Heart left ventricle (tissue), 16 donors: ENCODE results near the gene WDR70. TPM values are rescaled to one million over a fixed set of nuclear protein-coding genes. Genes with fewer than 3 reads are reported as not detected.

Source experiments
- ATAC-seq, 4 donors: fragments of 200-7000 bp; cut with Tn5 transposase; one replicate each; pipeline ENCODE4 v1.9.1; 2020 to 2022; ENCODE audit warnings: moderate library complexity in 4 of 4, mild to moderate bottlenecking in 3 of 4, moderate number of reproducible peaks in 1 of 4
- DNase-seq, 5 donors: peaks; one replicate each; pipeline ENCODE4 v3.0.0-alpha.2; 2020
- H3K27ac ChIP-seq, 12 donors: fragments of 200-600 bp; sonication (generic) in 4 of 12; one replicate each; pipeline versions ENCODE4 v1.5.0 to v1.8.0; 2016 to 2022; ENCODE audit warnings: mild to moderate bottlenecking in 2 of 12
- H3K27me3 ChIP-seq, 9 donors: fragments of 200-600 bp; sonication (generic) in 2 of 9; one replicate each; pipeline versions ENCODE4 v1.5.1 to v1.8.0; 2016 to 2022; ENCODE audit warnings: mild to moderate bottlenecking in 3 of 9
- H3K36me3 ChIP-seq, 9 donors: fragments of 200-600 bp; sonication (generic) in 2 of 9; one replicate each; pipeline versions ENCODE4 v1.5.0 to v1.8.0; 2018 to 2022; ENCODE audit warnings: mild to moderate bottlenecking in 2 of 9
- H3K4me1 ChIP-seq, 12 donors: fragments of 200-600 bp; sonication (generic) in 4 of 12; one replicate each; pipeline versions ENCODE4 v1.5.0 to v1.8.0; 2016 to 2022; ENCODE audit warnings: mild to moderate bottlenecking in 3 of 12
- H3K4me3 ChIP-seq, 12 donors: fragments of 200-600 bp; sonication (generic) in 4 of 12; one replicate each; pipeline versions ENCODE4 v1.5.0 to v1.8.0; 2017 to 2022; ENCODE audit warnings: mild to moderate bottlenecking in 9 of 12, moderate library complexity in 4 of 12
- H3K9me3 ChIP-seq, 12 donors: fragments of 200-600 bp; sonication (generic) in 4 of 12; one replicate each; pipeline versions ENCODE4 v1.5.0 to v1.8.0; 2016 to 2022; ENCODE audit warnings: mild to moderate bottlenecking in 1 of 12
- CTCF ChIP-seq, 12 donors: fragments of 200-600 bp; sonication (generic) in 4 of 12; IDR thresholded peaks; one replicate each; pipeline versions ENCODE4 v1.5.0 to v1.8.0; 2018 to 2022; ENCODE audit warnings: antibody characterized with exemption in 12 of 12, mild to moderate bottlenecking in 5 of 12
- POLR2A ChIP-seq, 2 donors: fragments of 450-650 bp; IDR thresholded peaks; one replicate each; pipeline ENCODE4 v1.6.1; 2017; ENCODE audit warnings: antibody characterized with exemption in 2 of 2, mild to moderate bottlenecking in 2 of 2, moderate library complexity in 2 of 2
- WGBS, 4 donors: extraction: QIAGEN DNeasy Blood & Tissue Kit in 2 of 4; methylation state at CpG; one replicate each; pipeline versions ENCODE4 v1.1.5 to v1.1.7; 2013 to 2018; 5-methylcytosine and 5-hydroxymethylcytosine counted together
- intact Hi-C, 10 donors: fragments of 100-400 bp; cut with DNase I; formaldehyde crosslinking; loops; one replicate each; pipeline versions ENCODE4 v1.11.1 to v1.14.2; 2022
- polyA plus RNA-seq, 2 donors: library from polyadenylated mRNA; stranded (reverse); fragments of 200-250 nt; gene quantifications; one replicate each; pipeline ENCODE4 v1.2.3, GENCODE V29; 2013
- total RNA-seq, 9 donors: library from RNA; depleted of rRNA in 2 of 9; stranded (reverse); fragments of >200 nt in 2 of 9; fragmentation: NEBNext Ultra II Directional in 3 of 9; extraction: Animal tissue kit (Norgen Biotek cat#: 25700) in 3 of 9; gene quantifications; one replicate each; pipeline versions ENCODE4 v1.1.0 to v1.2.4, GENCODE V29; 2016 to 2023
- donor health status: ischemic (EF 13 %, LVEDD 7.1; RV severe dilation, severe dysfunction).
- donor health status: healthy with polysubstance abuse.
- donor health status: DM: no; HTN: yes; CAD: no.
- donor health status: DM: no; HTN: no; CAD: no.
- donor health status: ischemic (EF 25% LVEDD 6.9; RV normal size, moderate dysfunction).
- donor health status: ischemic (EF 25% LVEDD 5.7; RV mildly dilated, moderate dysfunction).
- donor health status: healthy.
- donor health status: DM: yes; HTN: yes; CAD: no.
- donor health status: ischemic (EF 35%, LVEDD 5.7; RV mildly dilated, moderate dysfunction).
- donor health status: nonischemic (EF 11% LVEDD 7.7; RV severe dilation, severe dysfunction).
- donor health status: DM: yes; HTN: yes; CAD: no.
- donor health status: PGD.
- donor health status: ischemic (EF 29% LVEDD 5.4; RV normal size, mild dysfunction).
- donor health status: nonischemic (EF 23%, LVEDD 6.1; RV moderate dilation, normal function).

WDR70 gene
- total and polyA plus RNA-seq, 11 donors, result 6.0 to 31.3 (median 13.6) TPM

GRCh38 chr5:37532976-37533740, 154.0 kb downstream of the WDR70 start:
- Histone ChIP-seq H3K4me3 (no peak overlapping the region), H3K27ac (no peak overlapping the region), H3K9me3 (peaks cover 0 to 29% (median 0%) of the 10 kb centered on the region in 12 donors), H3K27me3 (no peaks in the 10 kb centered on the region), H3K36me3 (peaks cover 0 to 7% (median 0%) of the 10 kb centered on the region in 9 donors), H3K4me1 (no peaks in the 10 kb centered on the region)
- 94 to 97% (median 96%) methylated on average over 13 of the region's 13 CpGs for WGBS, 4 donors
- TF ChIP-seq CTCF (IDR thresholded peaks at IDR 0.05) (no peak), POLR2A (IDR thresholded peaks at IDR 0.05) (no peak)
- no peak for DNase-seq
- intact Hi-C loops, result no loop called here
- ATAC-seq, result no peak

DNA sequence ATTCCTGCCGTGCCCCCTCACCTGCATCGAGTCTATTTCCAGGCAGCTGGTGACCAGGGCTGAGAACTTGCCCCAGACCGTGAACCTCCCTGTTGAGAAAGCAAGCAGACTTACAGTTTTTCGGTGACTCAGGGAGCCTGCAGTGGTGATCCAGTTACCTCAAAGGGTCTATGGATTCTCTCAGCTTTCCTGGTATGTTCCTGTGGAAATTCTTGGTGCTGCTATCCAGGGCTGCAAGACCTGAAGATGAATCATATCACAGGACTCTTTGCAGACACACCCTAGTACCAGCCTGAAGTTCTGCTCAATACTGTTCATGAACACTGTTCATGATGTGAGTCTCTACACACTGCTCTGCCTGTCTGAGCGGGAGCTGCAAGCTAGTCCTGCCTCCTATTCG, 154.7 kb downstream of the WDR70 start:
- ATAC-seq, result no peak
- no peak overlapping the region for H3K4me3 ChIP-seq
- H3K36me3 ChIP-seq, result peaks cover 0 to 7% (median 0%) of the 10 kb centered on the region in 9 donors
- H3K27me3 ChIP-seq, result no peaks in the 10 kb centered on the region
- H3K9me3 ChIP-seq, result peaks cover 0 to 24% (median 0%) of the 10 kb centered on the region in 12 donors
- TF ChIP-seq CTCF (IDR thresholded peaks at IDR 0.05), result no peak
- no peak for TF ChIP-seq POLR2A (IDR thresholded peaks at IDR 0.05)
- 95 to 99% (median 98%) methylated on average over 6 of the region's 6 CpGs for WGBS, 4 donors
- no peak overlapping the region for H3K27ac ChIP-seq
- H3K4me1 ChIP-seq, result no peaks in the 10 kb centered on the region
- intact Hi-C loops, result no loop called here
- DNase-seq, result no peak

DNA sequence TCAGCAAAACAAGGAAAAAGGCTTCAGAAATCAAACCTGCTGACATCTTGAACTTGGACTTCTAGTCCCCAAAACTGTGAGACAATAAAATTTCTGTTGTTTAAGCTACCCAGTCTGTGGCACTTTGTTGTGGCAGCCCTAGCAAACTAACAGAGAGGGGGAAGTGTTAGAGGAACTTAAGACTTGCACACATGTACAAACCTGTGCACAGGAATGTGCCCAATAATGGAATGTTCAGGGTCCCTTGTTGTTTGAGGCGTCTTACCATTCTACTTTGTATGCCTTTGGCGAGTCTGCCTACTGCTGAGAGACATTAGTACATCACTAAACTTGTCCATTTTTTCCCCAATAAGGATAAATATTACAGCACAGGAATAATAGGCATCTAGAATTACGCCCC, 160.3 kb downstream of the WDR70 start:
- Histone ChIP-seq H3K36me3 (peaks cover 0 to 3% (median 0%) of the 10 kb centered on the region in 9 donors), H3K27me3 (no peaks in the 10 kb centered on the region), H3K9me3 (no peaks in the 10 kb centered on the region), H3K4me3 (no peak overlapping the region), H3K27ac (no peak overlapping the region), H3K4me1 (no peaks in the 10 kb centered on the region)
- WGBS, 4 donors, result 95 to 100% (median 98%) methylated on average over 3 of the region's 3 CpGs
- no peak for TF ChIP-seq CTCF (IDR thresholded peaks at IDR 0.05)
- TF ChIP-seq POLR2A (IDR thresholded peaks at IDR 0.05), result no peak
- DNase-seq (no peak), ATAC-seq (no peak)
- intact Hi-C loops, result no loop called here

DNA sequence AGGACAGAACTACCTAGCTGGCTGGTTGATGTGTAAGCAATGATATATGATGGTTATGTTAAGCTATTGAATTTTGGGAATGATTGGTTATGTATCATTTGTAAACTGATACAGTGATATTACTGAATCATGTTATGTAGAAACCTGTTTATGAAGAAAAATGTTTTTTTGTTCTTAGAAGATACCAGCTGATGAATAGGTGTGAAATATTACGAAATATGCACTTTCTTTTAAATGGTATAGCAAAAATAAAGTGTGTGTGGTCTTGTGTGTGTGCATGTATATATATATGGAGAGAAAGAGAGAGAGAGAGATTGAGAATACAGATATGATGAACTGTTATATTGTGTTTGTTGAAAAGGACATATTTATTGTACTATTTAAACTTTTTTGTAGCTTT, 164.1 kb downstream of the WDR70 start:
- Histone ChIP-seq H3K4me3 (no peak overlapping the region), H3K36me3 (peaks cover 0 to 3% (median 0%) of the 10 kb centered on the region in 9 donors), H3K27ac (no peak overlapping the region), H3K27me3 (no peaks in the 10 kb centered on the region), H3K9me3 (no peaks in the 10 kb centered on the region), H3K4me1 (no peaks in the 10 kb centered on the region)
- WGBS, 4 donors, result 96 to 100% (median 98%) methylated on average over 1 of the region's 1 CpG
- intact Hi-C loops, result no loop called here
- DNase-seq, result no peak
- no peak for ATAC-seq
- TF ChIP-seq POLR2A (IDR thresholded peaks at IDR 0.05) (no peak), CTCF (IDR thresholded peaks at IDR 0.05) (no peak)
